Fibroblast of skin of left biceps (primary cell): ENCODE data around the gene CYP19A1.
"Not testable (repeated sequence)": the region's sequence is repeated elsewhere in the genome, so short reads cannot be mapped to it uniquely, and the experiment has no call there.

Experiments used
- DNase-seq, 2 experiments: peaks; one replicate each; pipeline ENCODE4 v3.0.0-alpha.2; 2013; ENCODE audit warnings: low read depth in 2 of 2

The CYP19A1 gene

DNA sequence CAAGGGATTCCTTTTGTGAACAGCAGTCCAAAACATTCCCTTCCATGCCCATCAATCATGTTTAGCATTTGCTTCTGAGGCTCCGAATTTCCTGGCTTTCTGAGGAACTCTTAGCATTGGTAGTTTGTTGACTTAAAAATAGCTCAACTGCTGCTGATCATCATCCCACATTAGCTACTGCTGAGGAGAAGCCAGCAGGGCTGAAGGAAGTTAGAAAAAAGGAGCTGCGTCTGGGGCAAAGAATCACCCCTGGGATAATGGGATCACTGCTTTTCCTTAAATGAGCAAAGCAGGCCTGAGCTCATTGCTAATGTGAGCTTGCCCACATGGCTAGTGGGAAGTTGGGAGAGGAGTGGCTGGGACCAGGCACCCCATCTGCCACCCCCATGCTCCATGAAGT is 39.8 kb downstream of the CYP19A1 start:
- no peak for DNase-seq

DNA sequence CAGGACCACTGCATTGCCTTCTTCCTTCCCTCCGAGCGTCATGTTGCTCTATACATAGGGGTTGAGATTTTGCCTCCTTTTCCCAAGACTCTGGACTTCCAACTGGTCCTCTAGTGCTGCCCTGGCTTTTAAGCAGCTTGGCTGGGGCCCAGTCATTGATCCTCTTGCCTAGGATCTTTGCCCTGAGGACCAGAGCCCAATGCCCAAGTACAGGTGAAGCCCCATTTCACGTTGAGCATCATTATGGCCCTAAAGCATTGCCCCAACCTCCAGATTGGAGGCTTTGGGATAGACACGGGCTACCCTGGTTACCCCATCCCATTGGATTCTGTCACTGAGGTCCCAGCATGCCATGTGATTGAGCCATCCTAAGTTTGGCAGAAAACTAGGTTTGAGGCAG is 47.7 kb downstream of the CYP19A1 start:
- no peak for DNase-seq

DNA sequence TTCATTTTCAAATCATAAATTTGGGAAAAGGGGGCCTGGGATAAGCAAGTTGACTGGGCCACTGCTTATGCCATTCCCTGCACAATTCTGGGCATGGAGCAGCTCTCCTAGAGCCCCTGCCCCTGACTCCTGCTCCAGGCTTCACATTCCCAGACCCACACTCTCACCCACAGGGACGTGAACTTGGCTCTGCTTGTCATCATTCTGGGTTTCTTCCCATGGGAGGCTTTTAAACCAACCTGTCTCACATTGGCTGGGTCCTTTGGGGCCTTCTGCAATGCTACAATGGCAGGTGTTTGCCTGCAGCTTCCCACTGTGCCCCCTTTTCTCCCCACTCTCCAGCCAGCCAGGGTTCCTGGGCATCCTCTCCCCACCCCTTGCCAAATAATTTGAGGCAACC is 49.1 kb downstream of the CYP19A1 start:
- DNase-seq: no peak

DNA sequence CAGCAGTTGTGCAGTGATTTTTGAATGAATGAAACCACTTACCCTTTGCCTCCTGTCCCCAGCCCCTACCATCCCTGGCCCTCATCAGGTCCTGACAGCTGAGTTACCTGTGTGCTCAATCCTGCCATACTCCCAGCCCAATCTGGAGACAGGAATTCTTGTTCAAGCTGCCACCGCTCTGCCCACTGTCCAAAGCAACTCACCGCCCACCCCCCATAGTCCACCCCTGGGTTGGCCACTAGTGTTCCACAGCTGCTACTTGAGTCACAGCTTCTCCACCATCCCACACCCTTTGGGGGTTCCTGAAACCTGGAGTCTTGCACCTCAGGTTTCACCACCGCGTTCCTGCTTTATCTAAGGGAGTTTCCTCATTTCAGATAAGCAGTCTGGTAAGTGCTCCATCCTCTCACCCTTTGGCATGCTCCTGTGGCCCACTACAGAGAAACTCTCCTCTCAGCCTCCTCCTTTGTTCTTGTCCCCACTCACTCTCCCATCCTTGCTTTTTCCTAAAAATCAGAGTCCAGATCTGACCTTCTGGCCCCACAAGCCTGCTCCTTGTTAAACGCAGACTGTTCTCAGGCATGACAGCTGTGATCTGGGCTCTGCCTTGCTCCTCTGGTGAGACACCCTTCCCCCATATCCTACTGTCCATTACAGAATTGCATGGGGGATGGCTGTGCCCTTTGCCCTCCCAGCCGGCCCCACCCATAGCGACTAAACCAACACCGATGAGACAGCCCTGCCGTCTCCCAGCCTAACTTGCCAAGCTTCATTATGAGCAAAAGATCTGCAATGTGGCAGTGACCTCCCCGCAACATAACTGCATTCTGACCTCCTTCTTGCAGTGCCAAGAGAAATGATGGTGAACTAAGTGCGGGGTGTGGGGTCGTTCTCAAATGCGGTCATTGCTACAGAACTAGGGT is 50.0 kb downstream of the CYP19A1 start:
- no peak for DNase-seq

DNA sequence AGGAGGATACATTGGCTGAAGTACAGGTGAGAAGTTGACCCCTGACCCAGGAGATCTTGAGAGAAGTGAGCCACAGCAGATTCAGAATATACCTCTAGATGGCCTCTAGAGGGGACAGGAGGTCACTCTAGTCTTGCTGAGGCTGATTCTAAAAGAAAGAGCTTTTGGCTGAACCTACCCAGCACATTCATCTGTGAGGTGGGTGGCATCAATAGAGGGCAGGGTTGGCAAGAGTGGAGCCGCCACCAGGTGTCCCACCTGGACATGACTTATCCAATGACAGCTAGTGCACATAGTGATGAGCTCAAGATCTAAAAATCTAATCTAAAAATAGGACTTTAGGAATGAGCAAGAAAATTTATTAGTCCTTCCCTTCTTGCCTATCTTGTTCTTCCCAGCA is 51.6 kb downstream of the CYP19A1 start:
- no peak for DNase-seq

DNA sequence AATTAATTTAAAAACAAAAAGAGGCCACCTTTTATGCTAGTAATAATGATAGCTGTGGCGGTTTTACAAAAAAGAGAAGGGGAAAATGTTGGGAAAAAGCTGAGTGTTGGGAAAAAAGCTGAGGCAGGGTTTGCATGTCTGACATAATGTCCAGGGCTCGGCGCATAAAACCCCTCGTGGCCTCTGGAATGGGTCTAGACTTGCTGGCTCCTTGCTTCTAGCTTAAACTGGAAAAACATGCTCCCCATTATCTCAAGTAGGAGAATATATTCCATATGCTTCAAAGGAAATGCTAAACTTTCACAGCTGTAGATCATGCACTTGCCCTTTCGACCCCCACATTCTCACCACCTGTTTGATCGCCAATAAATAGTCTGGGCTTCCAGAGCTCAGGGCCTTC is 53.0 kb downstream of the CYP19A1 start:
- DNase-seq: no peak

DNA sequence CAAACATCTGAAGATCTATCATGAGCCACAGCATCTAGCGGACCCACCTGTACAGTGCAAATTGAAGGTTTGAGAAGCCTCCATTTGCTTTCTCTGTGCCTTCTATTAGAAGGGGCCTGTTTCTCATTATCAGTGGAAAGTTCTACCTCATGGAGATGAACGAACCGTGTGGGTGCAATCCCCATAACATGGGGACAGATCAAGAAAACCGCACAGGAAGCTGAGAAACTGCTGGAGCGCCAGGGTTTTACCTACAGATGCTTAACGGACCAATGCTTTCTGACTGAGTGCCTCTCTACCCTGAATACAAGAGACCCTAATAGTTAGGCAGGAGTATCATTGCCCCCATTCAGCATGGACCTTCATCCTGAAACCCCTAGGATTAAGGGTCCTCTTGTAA is 53.5 kb downstream of the CYP19A1 start:
- DNase-seq: no peak

DNA sequence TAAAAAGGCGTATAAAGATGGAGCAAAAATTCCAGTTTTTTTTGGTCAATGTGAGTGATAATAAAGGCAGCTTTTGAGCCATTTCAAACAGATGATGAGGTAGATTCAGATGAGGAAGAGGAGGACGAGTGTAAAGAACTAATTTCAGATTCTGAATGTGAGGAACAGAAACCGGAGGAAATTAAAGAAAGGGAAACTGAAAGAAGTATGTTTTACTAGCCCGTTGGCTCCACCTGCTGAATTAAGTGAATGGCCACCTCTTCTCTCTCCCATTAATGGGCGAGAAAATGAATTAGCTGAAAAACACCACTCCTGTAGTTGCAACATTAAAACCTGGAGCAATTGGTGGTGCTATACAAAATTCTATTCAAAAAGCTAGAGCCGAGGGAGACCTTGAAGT is 55.4 kb downstream of the CYP19A1 start:
- no peak for DNase-seq

DNA sequence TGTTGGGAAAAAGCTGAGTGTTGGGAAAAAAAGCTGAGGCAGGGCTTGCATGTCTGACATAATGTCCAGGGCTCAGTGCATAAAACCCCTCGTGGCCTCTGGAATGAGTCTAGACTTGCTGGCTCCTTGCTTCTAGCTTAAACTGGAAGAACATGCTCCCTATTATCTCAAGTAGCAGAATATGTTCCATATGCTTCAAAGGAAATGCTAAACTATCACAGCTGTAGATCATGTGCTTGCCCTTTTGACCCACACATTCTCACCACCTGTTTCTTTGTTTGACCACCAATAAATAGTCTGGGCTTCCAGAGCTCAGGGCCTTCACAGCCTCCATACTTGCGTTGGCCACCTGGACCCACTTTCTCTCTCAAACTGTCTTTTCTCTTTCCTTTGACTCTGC is 56.2 kb downstream of the CYP19A1 start:
- not testable (repeated sequence) for DNase-seq

DNA sequence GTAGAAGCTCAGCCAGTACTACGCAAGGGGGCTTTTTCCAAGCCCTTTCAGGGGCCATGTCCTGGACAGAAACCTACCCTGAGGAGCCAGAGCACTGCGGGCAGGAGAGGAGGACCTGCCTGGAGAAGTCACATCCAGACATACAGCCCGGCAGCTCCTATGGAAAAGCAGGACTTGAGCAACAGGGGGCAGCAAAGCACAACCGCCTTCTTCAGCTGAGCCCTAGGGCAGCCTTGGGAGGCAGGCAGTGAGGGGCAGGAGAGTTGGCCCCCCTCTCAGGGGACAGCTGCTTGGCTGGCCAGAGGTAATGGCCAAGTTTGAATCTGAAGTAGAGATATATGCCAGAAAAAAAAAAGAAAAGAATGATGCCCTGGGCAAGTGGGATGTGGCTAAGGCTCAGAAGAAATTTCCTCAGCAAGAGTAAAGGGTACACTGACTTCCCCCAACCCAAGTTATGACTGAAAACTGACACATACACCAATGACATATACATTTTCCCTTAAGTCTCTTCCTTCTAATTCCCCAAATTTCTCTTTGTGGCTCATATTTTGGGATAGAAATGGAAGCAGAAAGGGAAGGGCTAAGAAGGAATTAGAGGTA is 56.9 kb downstream of the CYP19A1 start:
- DNase-seq: no peak

DNA sequence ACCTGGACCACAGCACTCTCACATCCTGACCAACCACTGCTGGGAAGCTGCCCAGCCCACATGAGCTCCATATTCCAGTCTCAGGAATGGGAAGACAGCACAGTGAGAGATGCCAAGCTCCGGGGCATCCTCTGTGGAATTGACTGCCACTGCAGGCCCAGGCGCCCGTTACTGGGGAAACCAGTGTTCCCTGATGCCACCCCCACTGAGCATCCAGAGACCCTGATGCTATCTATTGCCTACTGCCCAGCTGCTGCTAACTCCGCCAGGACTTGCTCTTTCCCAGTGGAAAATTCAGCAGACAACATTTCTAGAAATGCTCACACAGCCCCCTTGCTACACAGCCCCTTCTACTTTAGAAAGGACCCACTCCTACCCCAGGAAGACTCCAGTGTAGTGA is 57.6 kb downstream of the CYP19A1 start:
- DNase-seq: no peak

DNA sequence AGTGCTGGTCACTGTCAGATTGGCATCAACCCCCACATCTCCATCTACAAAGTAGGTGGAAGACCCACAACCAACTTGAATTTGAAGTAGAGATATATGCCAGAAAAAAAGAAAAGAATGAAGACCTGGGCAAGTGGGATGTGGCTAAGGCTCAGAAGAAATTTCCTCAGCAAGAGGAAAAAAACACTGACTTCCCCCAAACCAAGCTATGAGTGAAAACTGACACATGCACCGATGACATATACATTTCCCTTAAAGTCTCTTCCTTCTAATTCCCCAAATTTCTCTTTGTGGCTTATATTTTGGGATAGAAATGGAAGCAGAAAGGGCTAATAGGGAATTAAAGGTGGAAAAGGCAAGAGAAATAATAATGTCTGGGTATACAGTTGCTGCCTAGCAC is 59.0 kb downstream of the CYP19A1 start:
- DNase-seq: no peak

DNA sequence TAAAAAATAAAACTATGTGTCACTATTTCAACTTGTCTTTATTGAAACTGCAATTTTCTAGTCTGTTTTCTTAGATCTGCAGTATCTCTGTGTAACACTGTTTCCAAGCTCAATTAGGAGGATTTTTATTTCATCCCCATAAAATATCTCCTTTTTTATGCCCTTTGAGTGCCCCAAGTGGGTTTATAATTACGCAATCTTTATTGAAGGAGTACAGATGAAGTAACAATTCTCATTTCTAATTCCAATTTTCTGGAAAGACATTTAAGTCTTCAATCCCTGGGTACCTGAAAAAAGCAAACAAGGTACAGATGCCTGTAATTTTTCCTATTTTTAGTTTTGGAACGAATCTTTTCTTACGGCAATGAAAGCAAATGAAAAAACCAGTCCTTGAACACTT is 61.3 kb downstream of the CYP19A1 start:
- no peak for DNase-seq

DNA sequence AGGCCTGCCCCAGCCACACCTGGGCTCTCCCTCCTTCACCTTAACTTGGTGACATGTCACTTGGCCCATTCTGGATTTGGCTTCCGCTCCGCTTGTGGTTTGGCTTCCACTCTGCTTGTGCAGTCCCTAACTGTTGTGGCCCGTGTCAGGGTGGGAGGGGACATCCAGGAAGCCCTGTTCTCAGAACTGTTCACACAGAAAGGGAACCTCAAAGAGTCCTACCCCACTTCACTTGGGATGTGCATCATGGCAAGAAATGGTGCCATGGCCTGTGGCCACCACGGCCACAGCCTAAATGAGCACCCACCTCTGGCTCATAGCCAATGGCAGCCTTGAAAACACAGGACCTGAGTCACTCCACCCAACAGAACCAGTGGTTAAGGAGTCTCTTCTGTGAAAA is 63.4 kb downstream of the CYP19A1 start:
- DNase-seq: no peak

DNA sequence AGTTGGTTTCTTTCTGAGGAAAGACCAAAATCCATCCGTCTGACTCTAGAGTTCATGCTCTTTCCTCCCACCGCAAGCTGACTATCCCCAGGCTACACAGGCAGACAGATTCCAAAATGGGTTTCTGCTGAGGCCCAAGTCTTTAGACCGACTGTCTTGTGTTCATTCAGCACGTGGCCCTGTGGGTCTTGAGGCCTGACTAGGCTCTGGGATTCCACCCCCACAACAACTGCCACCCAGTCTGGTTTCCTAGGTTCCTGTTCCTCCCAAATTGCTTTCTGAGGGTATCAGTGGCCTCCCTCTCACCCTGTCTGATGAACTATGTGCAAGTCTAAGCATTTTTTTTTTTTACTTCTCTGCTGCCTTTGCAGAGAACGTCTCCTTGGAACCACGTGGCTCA is 67.7 kb downstream of the CYP19A1 start:
- no peak for DNase-seq

DNA sequence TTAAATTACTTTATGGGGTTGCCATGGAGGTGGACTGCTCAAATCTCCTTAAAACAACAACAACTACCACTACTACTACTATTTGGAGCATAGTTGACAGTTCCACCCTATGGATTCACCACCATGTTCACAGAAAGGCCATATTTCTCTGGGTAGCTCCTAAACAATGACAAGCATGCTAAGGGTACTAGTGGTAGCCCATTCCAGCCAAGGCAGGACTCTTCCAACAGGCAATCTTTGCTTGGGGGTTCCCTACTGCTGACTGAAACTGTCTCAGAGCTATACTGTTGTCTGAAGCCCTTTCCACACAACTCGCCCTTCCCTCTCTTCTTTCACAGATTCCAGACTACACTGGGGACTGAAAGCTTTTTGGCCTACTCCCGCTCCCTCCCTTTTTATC is 68.9 kb downstream of the CYP19A1 start:
- no peak for DNase-seq

DNA sequence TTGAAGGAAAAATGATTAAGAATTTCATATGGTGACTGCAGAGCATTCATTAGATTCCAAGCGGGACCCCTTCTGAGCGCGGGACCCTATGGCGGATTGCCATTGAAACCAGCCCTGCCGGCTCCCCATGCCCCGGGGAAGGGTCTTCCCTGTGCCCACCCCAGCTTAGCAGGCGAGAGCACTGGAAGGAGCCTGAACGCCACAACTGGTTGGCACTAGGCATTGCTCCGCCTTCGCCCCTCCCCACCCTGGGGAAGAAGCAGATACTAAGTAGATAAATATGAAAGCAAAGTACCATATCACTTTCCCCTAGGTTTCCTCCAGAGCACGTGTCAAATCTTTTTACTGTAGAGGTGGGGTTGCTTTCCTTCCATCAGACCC is 70.7 kb downstream of the CYP19A1 start:
- no peak for DNase-seq

DNA sequence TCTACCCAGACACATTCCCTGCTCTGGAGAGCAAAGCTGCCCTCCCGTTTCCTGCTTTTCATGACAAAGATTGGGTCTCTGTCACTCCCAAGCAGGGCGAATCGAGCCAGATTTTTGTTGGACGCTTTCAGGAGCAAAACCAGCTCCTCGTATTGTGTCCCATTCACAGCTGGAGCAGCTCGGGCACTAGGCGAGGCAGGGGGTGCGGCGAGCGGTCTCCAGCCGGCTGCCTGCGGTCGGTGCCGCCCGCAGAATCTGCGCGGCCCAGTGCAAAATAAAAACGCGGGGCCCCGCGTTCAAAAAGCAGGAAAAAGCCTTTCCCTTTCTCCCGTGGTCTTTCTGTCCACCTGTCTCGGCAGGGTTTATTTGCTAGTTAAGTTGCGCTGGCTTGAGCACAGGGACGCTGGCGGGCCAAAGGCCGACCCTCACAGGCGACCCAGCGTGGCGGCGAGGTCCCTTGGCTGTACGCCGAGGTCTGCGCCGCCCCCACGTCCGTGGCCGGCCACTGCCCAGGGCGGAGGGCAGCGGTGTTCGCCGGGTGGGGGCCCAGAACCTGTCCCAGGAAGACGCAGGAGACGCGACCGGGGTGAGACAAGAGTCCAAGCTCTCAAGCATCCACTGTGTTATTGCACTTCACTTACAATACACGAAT is 71.2 kb downstream of the CYP19A1 start:
- DNase-seq: no peak

DNA sequence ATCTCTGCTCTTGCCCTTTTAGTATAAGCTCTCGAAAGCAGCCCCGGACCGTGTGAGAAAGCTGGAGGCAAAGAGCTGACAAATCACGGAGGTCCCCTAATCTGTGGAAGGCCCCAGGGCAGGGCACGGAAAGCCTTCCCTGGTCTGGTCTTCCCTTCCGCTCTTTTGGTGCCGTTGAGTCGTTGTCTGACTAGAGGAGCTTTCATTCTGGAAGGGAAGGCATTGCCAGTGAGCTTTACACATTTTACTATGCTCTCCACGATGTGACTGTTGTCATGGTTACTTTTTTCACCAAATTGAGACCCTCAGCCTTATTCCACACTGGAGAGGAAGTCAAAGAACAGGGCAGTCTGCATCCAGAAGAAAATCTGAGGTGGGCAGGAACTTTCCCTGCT is 71.7 kb downstream of the CYP19A1 start:
- no peak for DNase-seq

DNA sequence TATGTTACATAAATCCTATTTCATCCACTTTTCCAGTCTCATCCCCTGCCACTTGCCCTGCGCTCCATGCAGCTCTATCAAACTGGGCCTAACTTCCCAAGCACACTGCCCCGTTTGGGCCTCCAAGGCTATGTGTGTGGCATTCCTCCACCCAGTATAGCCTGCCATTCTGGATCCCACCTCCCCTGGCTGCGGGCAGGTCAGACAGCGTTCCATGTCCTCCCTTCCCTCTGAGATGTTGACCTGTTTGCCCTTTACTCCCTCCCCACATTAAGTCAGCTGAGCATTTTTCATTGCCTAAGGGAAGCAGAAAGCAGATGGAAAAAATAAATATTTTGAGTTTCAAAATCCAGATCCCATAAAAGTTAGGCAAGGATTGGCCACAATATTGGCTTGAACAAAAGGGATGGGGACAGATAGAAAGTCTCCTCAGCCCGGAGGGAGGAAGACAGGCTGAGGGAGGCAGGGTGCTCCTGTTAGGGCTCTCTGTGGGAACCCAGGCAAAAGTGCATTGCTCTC is 73.3 kb downstream of the CYP19A1 start:
- no peak for DNase-seq

DNA sequence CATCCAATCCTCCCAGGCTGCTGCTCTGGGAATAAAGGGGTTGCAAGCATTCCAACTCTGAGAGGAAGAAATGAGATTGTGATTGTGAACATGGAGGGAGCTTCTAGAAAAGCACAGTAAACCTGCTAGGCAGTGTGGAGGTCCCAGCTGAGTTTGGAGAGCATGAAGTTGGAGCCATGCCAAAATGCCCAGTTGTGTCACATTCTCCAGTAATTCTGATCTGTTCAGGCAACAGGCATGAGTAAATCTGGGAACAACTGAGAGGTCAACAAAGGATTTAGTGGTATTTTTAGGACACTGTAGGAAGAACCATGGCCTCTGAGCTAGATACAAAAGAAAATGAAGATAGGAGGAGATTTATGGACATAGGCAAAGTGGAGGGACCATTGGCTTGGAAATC is 74.7 kb downstream of the CYP19A1 start:
- DNase-seq: no peak

DNA sequence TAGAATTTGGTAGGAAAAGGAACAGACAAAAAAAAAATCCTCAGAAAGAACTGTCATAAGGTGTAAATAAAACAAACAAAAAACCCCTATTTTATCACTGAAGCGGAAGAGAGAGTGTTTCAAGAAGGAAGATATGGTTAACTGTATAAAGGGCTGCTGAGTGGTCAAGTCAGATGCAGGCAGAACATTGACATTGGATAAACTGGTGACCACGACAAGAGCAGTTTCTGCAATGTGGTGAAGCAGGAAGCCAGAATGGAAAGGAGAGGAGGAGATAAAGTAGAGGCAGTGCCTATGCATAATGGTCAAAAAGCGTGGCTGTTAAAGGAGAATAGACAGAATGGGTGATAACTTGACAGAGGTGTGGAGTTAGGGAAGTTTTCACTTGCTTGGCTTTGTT is 75.3 kb downstream of the CYP19A1 start:
- DNase-seq: no peak

DNA sequence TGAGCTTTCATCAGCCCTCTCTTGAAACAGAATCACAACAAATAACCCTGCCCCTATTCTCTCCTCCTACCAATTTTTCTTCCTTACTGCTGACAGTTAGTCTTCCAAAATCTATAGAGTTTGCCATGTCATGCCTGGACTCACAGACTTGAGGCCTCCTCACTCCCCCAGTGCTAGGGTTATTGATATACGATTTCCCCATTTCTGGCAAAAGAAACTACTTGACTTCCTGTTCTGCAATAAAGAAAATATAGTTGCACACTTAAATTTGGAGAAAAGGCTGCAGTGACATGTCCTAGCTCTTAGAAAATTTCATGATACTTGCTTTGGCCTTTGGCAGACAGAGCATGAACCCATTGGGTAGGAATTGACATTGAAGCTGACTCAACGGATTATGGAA is 75.9 kb downstream of the CYP19A1 start:
- DNase-seq: no peak
